Lower leg skin (tissue), 3 donors: Measurements from ENCODE around the gene SCNN1B.

Source experiments
- CTCF ChIP-seq, 3 donors: fragments of 450-650 bp; IDR thresholded peaks; one replicate each; pipeline ENCODE4 v1.5.1; 2016; ENCODE audit warnings: antibody characterized with exemption in 3 of 3, mild to moderate bottlenecking in 3 of 3, moderate library complexity in 2 of 3
- POLR2A ChIP-seq, 2 donors: fragments of 450-650 bp; IDR thresholded peaks; one replicate each; pipeline ENCODE4 v1.6.1; 2016 to 2017; ENCODE audit warnings: antibody characterized with exemption in 2 of 2, mild to moderate bottlenecking in 1 of 2, moderate library complexity in 1 of 2

- TF ChIP-seq POLR2A (IDR thresholded peaks at IDR 0.05): no peak
- no peak for TF ChIP-seq CTCF (IDR thresholded peaks at IDR 0.05)
Observed at GRCh38 chr16:23392223-23392600, 90.1 kb downstream of the SCNN1B start.
